GM18909 (cell line): ENCODE results near the gene HDAC3.

Experiments used
- ATAC-seq: cut with Tn5 transposase; IDR thresholded peaks from one replicate; pipeline ENCODE4 v1.9.1; 2021; ENCODE audit warnings: mild to moderate bottlenecking; ENCODE audit not compliant: unreplicated experiment, poor library complexity

HDAC3 gene

DNA sequence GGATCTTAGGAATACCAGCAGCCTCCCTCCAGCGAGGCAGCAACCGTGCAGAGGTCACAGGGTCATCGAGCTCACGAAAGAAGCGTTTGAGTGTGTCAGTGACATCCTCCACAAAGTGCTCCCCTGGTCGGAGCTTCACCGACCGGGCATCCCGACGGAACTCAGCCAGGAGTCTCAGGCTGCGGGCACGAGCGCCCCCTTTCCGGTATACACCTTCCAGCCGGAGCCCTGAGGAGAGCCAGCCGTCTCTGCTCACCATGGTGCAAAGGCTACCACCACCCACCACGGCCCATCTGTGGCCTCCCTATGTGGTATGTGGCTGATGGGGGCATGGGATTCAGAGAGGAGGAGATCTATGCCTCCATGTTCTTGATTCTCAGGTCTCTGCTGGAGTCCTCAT, 25.4 kb upstream of the HDAC3 start:
- ATAC-seq: no peak

- peak; percentile 68 for ATAC-seq
These were observed 21.4 kb upstream of the HDAC3 start for GRCh38 chr5:141657937-141658545.

- no peak for ATAC-seq
These were observed 20.8 kb upstream of the HDAC3 start for GRCh38 chr5:141657404-141657803.

- no peak for ATAC-seq
These were observed 19.7 kb upstream of the HDAC3 start for GRCh38 chr5:141656396-141656795.

DNA sequence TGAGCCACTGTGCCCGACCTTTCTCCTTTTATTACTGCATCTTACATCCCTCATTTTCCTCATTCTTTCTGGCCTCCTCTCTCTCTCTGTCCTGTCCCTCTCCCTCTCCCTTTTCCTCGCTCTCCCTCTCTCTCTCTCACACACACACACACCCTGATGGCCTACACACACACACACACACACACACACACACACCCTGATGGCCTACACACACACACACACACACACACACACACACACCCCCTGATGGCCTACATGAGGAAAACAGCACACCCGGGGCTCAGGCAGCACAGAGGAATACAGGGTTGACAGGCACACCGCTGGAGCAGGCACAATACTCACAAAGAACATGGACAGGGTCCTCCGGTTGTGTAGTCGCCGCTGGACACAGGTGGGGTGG, 18.4 kb upstream of the HDAC3 start:
- ATAC-seq: no peak

- no peak for ATAC-seq
These were observed 17.6 kb upstream of the HDAC3 start for GRCh38 chr5:141654298-141654697.

- no peak for ATAC-seq
These were observed 15.1 kb upstream of the HDAC3 start for GRCh38 chr5:141651728-141652105.

GRCh38 chr5:141650851-141651727, 14.4 kb upstream of the HDAC3 start, which contains the start of gene FCHSD1:
TSS of gene FCHSD1 (minus strand) at chr5:141651418. CDS start at chr5:141651368, 50 bp downstream.
- ATAC-seq: peak; percentile 96

DNA sequence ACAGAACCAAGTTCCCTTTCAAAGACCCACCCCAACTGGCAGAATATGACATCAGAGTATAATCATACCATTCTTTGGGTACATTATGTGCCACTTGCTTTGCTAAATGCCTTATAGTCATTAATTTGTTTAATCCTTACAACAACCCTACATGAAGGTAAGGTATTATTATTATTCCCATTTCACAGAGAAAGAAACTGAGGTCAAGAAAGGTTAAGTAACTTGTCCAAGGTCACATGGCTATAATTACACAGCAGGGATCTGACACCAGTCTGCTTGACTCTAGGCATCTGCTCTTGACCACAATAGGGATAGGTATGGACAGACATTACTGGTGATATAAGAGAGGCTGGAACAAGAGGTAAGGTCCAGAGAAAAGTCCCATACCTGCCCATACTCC, 13.3 kb upstream of the HDAC3 start:
- ATAC-seq: no peak

GRCh38 chr5:141649056-141649688, 12.5 kb upstream of the HDAC3 start:
- ATAC-seq: no peak

DNA sequence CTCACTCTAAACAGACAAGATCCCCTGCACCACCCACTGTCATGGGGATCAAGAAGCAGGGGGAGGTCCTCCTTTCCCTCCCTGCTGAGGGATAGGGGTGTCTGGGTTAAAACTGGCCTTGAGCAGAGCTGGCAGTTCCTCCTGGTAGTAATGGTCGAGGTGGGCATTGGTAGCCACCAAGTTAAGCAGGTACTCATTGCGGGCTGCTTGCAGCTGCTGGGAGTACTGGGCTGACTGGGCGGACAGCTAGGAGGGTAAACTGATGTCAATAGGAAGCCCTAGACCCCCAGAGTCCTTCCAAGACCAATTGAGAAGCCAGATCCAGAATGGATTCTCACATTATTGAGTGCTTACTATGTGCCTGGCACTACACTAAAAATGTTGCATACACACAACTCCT, 11.2 kb upstream of the HDAC3 start:
- no peak for ATAC-seq

DNA sequence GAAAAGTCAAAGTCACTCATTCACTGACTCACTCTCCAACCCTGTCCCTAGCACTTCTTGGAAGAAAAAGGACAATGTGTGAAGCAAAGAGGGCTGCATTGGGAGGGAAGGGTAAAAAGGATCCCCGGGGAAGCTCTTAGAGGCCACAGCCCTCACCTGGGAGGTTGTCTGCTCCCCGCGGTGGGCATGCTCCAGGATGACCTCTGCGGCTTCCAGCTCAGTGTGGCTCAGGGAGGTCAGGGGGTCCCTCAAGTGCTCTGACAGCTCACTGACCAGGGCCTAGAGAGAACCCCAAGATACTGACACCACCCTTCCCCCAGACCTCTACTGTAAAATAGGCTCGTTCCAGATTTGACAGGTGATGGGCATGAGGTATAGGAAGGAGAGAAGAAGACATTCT, 10.6 kb upstream of the HDAC3 start:
- ATAC-seq: no peak

DNA sequence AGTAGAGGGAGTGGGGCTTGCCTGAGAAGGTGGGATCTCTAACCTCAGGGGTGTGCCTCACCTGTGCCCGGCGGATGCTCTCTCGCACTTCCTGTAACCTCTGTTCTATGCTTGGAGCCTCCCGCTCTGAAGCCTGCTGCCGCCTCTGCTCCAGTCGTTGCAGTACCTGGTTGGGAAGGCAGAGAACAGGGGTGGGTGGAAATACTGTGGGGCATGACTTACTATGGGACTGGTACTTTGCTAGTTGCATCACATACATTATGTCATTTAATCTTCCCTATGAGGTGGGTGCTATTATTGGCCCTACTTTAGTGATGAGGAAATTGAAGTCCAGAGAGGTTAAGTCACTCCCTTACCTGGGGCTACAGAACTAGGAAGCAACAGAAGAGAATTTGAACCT, 9.4 kb upstream of the HDAC3 start:
- ATAC-seq: no peak

DNA sequence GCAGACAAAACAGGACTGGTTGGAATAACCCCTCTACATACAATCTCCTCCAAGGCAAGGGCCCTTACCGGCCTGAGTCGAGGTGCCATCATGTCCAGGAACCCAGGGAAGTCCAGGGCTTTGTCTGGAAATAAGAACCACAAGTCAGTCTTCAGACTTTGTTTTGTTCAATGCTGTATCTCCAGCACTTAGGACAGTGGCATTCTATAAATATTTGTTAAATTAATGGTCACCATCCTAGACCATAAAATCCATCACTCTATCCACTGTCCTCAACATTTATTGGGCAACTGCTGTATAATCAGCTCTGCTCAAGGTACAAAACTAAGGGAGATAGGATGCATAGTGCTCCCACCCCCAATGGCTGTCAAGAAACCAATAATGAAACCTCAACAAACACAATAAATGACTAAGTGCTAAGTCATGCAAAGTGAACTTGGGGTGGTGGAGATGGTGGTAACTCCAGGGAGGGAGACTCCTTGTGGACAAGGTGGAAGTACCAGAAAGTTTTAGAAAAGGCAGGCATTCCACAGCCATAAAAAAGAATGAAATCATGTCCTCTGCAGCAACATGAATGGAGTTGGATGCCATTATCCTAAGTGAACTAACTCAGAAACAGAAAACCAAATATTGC, 5.1 kb upstream of the HDAC3 start:
- ATAC-seq: peak; percentile 49

DNA sequence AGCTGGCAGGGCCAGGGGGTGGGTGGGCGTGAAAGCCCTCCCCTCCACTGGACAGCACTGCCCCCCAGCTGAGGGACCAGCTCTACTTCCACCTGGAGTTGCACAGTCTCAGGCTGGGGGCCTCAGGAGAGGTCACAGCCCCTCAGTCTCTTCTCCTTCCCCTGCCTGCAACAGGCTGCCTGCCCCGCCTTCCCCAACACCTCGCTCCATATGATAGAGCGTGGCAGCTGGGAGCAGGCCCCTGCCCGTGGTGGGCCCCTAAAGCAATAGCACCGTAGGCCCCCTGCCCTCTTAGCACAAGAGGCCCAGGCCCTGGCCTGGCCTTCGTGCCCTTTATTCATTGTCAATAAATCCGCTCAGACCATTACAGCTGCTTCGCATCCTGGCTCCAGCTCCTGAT, 4.0 kb upstream of the HDAC3 start:
- no peak for ATAC-seq

DNA sequence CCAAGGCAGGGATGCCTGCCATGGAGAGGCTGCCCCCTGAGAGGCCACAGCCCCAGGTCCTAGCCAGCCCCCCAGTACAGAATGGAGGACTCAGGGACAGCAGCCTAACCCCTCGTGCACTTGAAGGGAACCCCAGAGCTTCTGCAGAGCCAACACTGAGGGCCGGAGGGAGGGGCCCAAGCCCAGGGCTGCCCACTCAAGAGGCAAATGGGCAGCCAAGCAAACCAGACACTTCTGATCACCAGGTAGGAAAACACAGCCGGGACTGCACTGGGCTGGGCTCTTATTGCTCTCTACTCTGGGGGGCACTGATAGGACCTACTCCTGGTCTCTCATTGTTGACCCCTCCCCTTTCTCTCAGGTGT, 3.4 kb upstream of the HDAC3 start:
- ATAC-seq: no peak

GRCh38 chr5:141639357-141640050, 2.9 kb upstream of the HDAC3 start:
- no peak for ATAC-seq

DNA sequence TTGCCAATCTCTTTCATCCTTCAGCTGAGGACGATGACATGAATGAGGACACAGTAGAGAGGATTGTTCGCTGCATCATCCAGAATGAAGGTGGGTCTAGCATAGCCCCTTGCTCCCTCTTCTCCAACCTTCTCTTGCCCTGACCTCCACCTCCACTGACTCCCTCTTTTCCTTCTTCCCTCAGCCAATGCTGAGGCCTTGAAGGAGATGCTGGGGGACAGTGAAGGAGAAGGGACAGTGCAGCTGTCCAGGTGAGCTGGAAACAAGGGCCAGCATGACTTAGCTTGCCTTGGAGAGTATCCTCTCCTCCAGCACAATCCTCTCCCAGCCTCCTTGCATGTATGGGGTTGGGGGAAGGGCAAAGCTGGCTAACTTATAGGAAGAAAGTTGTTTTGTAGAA, 2.1 kb upstream of the HDAC3 start:
- no peak for ATAC-seq

DNA sequence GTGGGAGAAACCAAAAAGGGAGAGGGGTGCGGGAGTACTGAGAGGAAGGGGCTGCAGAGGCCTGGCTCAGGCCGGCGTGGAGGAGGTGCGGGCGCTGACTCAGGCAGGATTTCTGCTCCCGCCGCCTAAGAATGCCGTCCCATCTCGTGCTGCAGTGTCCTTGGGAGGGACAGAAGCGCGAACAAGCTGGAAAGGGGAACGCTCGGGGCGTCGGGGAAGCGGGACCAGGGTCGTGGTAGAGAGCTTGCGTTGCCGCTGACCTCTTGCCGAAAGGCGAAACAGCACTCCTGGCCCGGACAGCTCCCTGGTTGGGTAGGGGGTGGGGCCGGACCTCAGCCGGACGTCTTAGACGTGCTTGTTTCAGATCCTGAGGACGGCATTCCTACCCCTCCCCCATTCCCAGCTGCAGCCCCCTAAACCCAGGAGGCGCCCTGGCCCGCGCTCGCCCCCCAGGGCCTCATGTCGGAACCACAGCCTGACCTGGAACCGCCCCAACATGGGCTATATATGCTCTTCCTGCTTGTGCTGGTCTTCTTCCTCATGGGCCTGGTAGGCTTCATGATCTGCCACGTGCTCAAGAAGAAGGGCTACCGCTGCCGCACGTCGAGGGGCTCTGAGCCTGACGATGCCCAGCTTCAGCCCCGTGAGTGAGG, 1.2 kb upstream of the HDAC3 start:
- peak; percentile 30 for ATAC-seq
